GM19467 (cell line): ENCODE data around the gene DLL1.

Experiments
- ATAC-seq: cut with Tn5 transposase; IDR thresholded peaks from one replicate; pipeline ENCODE4 v1.9.1; 2021; ENCODE audit warnings: mild to moderate bottlenecking, moderate library complexity; ENCODE audit not compliant: unreplicated experiment

Gene DLL1

DNA sequence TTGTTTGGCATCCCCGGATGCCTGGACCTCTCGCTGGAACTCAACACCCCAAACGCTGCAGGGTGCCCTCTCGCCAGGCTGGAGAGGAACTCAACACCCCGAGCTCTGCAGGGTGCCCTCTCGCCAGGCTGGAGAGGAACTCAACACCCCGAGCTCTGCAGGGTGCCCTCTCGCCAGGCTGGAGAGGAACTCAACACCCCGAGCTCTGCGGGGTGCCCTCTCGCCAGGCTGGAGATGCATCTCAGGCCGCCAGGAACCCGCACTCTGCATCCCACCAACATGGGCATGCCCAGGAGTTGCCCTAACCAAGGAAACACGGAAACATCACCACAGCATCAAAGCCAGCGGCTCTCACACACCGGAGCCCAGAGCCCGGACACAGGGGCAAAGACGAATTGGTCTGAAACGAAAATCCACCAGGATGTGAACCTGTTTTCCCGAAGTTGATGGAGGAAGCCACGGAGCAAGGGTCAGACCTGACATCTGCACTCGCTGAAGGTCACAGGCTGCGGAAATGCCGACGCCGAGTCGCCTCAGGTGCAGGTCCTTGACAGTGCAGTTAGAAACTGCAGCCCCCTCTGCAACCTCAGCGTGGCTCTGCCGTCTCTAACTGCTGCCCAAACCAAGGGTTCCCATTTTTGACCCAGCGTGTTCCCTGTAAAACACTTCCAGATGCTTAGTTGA lies 37.5 kb downstream of the DLL1 start:
- ATAC-seq: no peak

DNA sequence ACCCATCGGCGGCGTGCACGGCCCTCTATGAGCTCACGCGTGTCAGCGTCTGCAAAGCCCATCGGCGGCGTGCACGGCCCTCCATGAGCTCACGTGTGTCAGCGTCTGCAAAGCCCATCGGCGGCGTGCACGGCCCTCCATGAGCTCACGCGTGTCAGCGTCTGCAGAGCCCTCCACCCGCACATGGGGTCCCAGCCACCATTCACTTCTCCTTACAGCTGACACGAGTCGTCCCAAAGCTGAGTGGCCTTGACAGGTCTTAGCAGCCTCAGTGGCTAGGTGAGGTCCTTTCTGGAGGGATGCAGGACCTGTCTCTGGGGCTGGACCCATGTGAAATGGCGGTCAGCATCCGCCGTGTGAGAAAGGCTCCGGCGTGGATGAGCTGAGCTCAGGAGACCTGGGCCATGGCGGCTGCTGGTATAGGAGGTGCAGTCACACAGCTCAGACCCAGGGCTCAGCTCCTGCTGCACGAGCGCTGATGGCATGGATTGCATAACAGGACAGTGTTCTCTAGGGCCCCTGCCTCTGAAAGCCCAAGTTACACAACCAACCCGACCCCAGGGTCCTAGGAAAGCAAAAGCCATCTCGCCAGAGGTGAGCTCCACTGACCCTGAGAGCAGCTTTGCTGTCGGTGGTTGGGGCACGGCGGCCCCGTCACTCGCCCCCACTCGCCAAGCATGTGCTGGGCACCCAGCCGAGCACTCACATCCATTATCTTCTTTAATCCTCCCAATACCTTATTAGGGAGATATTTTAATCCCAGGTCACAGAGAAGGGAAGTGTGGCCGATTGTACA lies 38.9 kb downstream of the DLL1 start:
- no peak for ATAC-seq

DNA sequence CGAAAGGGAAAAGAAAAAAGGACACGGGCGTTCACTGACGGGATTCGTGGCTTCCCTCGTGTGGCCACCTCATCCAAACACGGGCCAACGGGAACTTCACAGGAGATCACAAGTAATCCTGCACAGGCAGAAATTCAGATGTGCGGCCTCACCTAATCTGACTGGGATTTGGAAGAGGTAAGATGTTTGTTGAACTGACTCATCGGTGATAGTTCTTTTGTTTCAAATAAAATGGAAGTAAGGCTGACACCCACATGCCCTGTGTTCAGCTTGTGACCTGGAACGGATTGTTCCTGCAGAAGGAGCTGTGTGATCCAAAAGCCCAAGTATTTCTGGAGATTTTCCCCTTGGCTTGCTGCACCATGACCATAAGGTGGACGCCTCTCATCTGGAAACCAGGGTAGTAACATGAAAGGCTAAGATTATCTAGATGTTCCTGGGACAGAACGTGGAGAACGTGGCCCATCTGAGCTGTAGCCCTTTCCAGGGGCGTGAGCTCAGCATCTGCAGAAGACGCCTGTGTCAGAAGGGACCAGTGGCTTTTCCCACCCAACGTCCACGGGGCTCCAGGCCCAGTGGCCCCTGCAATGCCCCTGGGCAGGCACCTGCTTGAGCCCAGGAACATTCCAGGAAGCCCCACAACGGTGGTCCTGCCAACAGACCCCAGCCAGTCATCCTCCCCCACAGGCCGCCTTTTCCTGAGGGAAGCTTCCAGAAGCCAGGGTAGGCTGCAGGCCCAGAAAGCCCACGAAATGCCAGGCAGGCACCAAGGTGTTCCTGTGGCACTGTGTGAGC lies 39.7 kb downstream of the DLL1 start:
- ATAC-seq: no peak

DNA sequence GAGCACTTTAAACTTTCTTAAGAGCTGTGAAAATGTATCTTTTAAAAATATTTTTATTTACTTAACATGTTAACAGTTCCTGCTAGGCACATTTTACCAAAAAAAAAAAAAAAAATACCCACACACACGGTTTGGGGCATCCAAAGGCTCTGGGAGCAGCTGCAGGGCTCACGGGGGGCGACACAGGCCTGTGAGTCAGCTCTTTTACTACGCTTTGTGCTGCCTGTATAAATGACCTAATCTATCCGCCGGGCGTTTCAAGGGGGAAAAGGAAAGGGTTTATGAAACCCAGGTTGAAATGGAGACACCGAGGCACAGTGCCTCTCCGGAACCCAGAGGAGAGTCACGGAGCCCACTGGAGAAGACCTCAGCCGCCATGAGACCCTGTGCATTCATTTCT lies 40.4 kb downstream of the DLL1 start:
- ATAC-seq: no peak

GRCh38 chr6:170249817-170250216 lies 41.1 kb downstream of the DLL1 start:
- no peak for ATAC-seq

DNA sequence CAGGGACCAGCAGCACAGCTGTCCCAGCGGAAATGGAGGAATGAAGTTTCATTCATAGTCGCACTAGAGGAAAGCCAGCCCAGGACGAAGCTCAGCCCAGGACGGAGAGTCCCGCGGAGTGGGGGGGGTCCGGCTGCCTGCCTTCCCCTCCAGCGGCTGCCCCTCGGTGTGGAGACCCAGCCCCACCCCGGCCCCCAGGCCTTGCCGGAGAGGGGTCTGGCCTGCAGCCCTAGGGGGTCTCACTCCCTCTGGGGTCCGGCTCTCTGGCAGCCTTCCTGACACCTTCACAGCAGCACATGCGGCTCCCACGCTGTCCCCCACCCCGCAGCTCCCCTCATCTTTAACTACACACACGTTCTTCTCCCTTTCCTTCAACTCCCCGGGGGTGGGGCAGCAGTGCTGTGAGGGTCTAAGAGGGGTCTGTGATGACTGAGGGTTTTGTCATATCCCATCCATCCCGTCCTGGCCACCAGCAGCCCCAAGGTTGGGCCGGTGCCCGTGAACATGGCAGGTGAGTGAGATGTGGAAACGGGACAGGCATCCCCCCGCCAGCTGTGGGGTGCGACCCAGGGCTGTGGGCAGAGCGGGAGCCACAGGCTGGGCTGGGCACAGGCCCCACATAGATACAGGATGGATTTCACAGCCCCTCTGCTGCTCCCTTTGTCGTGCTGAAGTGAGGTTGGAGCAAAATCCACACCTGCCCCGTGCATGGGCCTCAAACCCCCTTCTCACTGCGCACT lies 41.8 kb downstream of the DLL1 start:
- no peak for ATAC-seq

DNA sequence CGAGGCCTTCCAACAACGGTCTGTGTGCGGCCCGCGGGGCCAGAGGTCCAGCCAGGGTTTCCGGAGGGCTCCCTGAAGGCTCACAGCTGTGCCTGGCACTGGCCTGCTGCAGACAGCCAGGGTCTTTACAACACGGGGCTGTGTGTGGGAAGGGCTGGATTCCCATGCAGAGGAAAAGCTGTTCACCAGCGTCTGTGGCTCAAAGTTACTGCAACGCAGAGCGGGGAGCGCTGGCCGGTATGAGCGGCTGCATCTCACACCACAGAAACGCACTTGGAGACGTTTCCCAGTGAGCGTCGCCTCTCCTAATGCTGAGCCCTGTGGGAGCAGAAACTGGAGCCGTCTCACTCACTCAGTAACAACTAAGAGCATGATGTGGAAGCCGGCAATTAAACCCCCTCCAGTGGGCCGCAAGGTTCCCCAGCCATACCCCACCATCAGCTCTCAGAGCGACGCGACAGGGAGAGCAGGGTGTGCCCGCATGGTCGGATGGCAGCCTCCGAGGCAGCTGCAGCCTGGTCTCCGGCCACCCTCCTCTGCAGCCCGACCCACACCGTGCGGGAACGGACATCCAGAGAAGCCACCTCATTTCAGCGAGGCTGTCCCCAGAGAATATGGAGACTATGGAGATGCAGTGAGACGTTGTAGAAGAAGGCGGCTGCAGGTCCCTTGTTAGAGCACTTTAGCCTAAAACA lies 42.6 kb downstream of the DLL1 start:
- ATAC-seq: no peak

- ATAC-seq: no peak
Measured at GRCh38 chr6:170247178-170247701, 43.6 kb downstream of the DLL1 start.

GRCh38 chr6:170245475-170245992 lies 45.3 kb downstream of the DLL1 start:
- ATAC-seq: no peak

DNA sequence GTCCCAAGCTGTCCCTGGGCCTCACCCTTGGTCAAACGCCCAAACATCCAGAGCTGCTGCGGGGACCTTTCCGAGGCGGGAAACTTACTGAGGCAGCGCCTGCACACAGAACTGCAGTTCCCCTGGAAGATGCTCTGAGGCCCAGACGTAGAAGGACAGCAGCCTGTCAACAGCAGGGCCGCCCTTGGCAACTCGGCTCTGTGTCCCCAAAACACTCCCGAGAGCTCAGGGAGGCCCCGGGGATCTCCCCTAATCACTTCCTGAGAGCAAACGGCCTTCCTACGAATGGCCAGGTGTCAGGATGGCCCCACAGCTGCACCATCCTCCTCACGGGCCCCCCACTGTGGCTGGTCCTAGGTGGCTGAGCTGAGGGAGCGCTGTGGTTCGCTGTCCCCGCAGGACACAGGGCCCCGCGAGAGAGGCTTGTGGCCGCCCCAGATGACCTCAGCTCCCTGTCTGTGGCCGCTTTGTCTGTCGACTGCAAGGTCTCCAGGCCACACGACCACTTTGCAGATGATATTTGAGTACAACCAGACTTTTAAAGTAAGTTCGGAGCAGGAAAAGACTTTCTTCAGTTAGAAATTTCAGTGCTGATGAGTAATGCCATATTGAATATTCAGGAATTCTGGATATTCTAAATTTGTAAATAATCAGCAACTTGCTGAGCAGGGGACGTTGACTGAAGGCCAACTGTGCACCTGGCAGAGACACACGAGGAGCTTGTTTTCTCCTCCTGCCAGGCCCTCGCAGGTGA lies 46.0 kb downstream of the DLL1 start:
- ATAC-seq: no peak

DNA sequence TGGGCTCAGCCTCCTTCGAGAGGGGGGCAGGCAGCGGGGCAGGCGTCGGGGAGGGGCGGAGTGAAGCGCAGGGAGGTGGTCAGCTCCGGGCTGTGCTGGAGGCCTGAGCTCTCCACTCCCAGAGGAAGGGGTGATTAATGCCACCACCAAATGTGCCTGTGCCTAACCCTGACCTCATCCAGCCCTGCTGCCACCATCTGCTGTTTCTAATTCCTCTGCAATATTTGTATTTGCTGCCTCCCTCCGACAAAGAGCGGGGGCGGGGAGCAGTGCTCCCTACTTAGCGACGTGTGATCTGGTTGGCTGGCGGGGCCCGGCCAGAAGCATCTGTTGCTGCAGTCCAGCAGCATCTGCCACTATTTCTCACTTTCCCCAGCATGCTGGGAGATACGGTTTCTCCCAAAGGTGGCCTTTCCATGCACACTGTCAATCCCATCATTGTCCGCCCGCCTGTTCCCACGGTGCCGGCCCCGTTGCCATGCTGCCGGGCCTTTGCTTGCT lies 47.0 kb downstream of the DLL1 start:
- no peak for ATAC-seq

GRCh38 chr6:170243386-170243785 lies 47.5 kb downstream of the DLL1 start:
- ATAC-seq: no peak

DNA sequence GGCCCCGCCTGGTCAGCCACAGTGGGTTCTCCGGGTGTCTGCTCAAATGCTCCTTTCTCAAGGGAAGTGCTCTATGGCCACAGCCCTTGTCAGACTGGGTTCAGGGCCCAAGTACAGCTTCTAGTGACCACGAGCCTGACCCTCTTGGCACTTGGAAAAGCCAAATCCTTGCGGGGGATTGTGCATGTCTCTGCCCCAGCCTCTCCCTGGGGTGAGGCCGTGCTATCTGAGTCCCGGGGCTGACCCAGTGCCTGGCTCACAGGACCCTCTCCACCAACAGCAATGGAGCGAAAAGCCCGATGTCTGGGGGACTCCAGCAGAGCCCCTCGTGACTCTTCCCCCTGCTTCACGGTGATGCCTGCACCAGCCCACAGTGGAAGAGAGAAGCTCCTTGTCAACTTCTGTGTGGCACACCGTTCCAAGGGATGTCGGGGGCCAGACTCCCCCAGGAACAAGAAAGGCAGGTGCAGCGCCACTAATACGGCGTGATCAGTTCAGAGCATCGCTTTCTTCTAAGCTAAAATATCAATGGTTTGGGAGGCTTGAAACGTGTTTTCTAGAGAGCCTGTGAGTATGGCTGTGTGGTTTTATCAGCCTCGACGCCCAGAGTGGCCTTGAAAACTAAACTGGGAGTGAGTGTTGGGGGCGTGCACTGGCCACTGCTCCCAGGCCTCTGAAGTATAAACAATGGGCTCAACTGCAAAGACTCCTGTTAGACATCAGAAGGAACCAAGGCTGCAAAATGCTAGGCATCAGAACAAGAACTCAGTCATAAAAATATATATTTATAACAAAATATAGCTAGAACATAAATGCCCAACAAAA lies 51.9 kb downstream of the DLL1 start:
- ATAC-seq: no peak

DNA sequence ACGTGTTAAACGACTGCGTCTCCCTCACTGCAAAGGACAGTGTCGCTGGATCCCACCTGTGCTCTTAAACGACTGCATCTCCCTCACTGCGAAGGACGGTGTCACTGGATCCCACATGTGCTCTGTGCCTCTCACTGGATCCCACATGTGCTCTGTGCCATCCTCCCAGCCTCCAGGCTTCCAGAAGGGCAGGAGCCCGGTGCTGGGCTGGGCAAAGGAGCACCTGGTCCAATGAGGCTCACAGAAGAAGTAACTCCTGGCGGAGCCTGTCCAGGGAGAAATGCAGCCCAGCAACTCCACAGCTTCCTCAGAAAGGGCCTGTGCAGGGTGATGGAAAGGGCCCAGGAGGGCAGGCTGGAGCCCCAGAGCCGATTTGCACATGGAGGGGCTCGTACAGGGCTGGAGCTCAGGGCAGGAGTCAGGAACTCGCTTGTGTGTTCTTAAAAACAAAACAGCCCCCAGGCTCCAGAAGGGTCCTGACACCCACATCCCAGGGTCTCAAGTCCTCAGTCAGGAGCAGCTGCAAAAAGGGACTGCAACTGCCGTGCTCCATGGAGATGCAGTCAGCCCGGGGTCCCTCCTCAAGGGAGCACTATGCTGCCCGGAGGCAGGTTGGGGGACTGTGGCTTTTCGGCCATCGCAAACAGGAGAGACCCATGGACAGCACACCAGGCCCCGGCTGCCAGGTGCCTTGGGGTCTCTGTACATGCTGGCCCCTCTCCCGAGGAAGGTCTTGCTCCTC lies 52.7 kb downstream of the DLL1 start:
- no peak for ATAC-seq

DNA sequence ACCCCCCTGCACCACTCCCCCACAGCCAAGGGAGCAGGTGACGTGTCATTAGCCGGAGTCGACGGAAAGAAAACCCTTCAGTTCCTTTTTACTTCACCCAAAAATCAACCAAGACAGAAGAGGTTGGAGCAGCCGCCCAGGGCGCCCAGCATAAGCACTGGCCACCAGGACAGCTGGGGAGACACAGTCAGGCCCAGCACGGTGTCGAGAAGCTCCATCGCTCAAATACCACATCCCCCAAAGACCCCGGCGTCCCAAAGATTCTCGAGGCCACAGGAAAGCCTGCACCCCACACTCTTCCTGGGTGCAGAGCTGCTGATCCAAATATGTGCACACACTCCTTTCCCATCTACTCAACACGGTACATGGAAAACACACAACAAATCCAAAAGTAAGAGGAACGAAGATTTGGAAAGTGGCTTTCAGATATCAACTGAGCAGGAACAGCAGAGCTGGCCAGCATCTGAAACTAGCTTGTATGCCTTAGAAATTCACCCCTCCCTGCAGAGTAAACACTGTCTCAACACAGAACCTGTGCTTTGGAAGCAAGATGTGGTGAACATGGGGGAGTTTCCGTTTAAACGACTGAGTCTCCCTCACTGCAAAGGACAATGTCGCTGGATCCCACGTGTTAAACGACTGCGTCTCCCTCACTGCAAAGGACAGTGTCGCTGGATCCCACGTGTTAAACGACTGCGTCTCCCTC lies 54.6 kb downstream of the DLL1 start:
- ATAC-seq: no peak

- ATAC-seq: no peak
Measured at GRCh38 chr6:170235391-170236125, 55.3 kb downstream of the DLL1 start.
